Measurements from ENCODE around the gene MIGA1. TPM values are rescaled to one million over a fixed set of nuclear protein-coding genes. Genes with fewer than 3 reads are reported as not detected.
"Not testable (repeated sequence)": the region's sequence is repeated elsewhere in the genome, so short reads cannot be mapped to it uniquely, and the experiment has no call there.

The MIGA1 gene
- polyA plus RNA-seq, 2 of the 4 experiments (the other 2 are of a cell fraction) = 6.5 to 7.4 TPM

DNA sequence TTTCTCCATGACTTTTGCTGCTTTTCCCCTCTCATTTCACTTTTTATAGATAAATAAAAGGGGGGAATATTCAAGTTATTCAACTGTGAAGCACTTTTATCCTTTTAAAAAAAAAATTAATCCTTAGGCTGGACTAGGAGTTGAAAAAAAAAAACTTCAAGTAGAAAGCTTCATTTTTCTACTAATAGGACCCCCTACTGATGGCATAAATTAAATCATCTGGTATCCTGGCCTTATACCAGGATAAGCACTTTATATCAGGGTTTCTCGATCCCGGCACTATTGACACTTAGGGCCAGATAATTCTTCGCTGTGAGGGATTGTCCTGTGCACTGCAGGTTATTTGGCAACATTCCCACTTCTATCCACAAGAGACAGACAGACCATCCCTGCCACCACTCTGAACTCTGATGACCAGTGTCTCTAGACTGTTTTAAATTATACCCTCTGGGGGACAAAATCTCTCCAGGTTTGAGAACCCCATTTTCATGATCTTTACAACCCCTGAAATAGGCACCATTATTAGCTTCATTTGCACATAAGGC is 37.4 kb upstream of the MIGA1 start:
- no peak overlapping the region for H3K4me2 ChIP-seq
- no peaks in the 10 kb centered on the region for H3K4me1 ChIP-seq
- POLR2A ChIA-PET = no interaction called here
- CTCF ChIA-PET = no interaction called here
- H3K27ac ChIP-seq = no peak overlapping the region
- FAIRE-seq (no peak), ATAC-seq (no peak), DNase-seq (ENCODE audit: low read depth in 1 of 2, low spot score in 1 of 2) (no peak)
- 93% methylated on average over 3 of the region's 3 CpGs for WGBS (ENCODE audit: missing lambda C conversion rate)
- H3K9me3 ChIP-seq = no peaks in the 10 kb centered on the region
- no peak overlapping the region for H3K4me3 ChIP-seq
- no peak for TF ChIP-seq ZSCAN20 (CRISPR knock-in tag; IDR thresholded peaks at IDR 0.05)
- no peak for TF ChIP-seq CBX8 (IDR thresholded peaks at IDR 0.05)
- TF ChIP-seq RNF2 (IDR thresholded peaks at IDR 0.05; ENCODE audit: borderline replicate concordance, low read depth) = no peak
- no peak for TF ChIP-seq EHF (CRISPR knock-in tag; IDR thresholded peaks at IDR 0.05)
- no peak for TF ChIP-seq FOSL2 (IDR thresholded peaks at IDR 0.05)
- TF ChIP-seq FOSL2 (CRISPR knock-in tag; IDR thresholded peaks at IDR 0.05) = no peak
- no peak for TF ChIP-seq POLR2AphosphoS2 (conservative IDR thresholded peaks at IDR 0.05; ENCODE audit: low read length)
- TF ChIP-seq ESRRA (IDR thresholded peaks at IDR 0.05; ENCODE audit: borderline replicate concordance, low read length) = no peak
- no peak for TF ChIP-seq MAFK (IDR thresholded peaks at IDR 0.05; ENCODE audit: partially characterized antibody)
- TF ChIP-seq EHMT2 (IDR thresholded peaks at IDR 0.05; ENCODE audit: low read depth) = no peak

DNA sequence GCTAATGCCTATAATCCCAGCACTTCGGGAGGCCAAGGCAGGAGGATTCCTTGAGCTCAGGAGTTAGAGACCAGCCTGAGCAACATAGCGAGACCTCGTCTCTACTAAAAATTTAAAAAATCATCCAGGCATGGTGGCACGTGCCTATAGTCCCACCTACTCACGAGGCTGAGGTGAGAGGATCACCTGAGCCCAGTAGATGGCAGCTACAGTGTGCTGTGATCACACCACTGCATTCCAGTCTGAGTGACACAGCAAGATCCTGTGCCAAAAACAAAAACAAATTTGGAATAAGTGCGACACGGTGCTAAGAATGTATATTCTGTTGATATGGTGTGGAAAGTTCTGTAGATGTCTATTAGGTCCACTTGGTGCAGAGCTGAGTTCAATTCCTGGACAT is 34.9 kb upstream of the MIGA1 start:
- ATAC-seq = no peak
- POLR2A ChIA-PET = no interaction called here
- DNase-seq (ENCODE audit: low read depth in 1 of 2, low spot score in 1 of 2) = no peak
- CTCF ChIA-PET = no interaction called here
- H3K4me1 ChIP-seq = no peaks in the 10 kb centered on the region
- FAIRE-seq = no peak
- H3K9me3 ChIP-seq = no peaks in the 10 kb centered on the region
- 85% methylated on average over 7 of the region's 7 CpGs for WGBS (ENCODE audit: missing lambda C conversion rate)
- TF ChIP-seq BHLHE40 (IDR thresholded peaks at IDR 0.05; ENCODE audit: low read depth, low read length) = no peak
- TF ChIP-seq, protein P1, sequence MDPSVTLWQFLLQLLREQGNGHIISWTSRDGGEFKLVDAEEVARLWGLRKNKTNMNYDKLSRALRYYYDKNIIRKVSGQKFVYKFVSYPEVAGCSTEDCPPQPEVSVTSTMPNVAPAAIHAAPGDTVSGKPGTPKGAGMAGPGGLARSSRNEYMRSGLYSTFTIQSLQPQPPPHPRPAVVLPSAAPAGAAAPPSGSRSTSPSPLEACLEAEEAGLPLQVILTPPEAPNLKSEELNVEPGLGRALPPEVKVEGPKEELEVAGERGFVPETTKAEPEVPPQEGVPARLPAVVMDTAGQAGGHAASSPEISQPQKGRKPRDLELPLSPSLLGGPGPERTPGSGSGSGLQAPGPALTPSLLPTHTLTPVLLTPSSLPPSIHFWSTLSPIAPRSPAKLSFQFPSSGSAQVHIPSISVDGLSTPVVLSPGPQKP (IDR thresholded peaks at IDR 0.05; ENCODE audit: low read depth, low read length) = no peak
- no peak for TF ChIP-seq ZSCAN20 (CRISPR knock-in tag; IDR thresholded peaks at IDR 0.05)
- TF ChIP-seq HOXB5 (CRISPR knock-in tag; IDR thresholded peaks at IDR 0.05) = no peak
- no peak for TF ChIP-seq TFCP2L1 (CRISPR knock-in tag; IDR thresholded peaks at IDR 0.05)
- TF ChIP-seq MAZ (IDR thresholded peaks at IDR 0.05; ENCODE audit: borderline replicate concordance, low read depth, low read length) = no peak
- no peak for TF ChIP-seq RCOR1 (IDR thresholded peaks at IDR 0.05; ENCODE audit: low read depth, low read length)
- TF ChIP-seq FOXS1 (CRISPR knock-in tag; IDR thresholded peaks at IDR 0.05) = no peak
- TF ChIP-seq, protein P2, sequence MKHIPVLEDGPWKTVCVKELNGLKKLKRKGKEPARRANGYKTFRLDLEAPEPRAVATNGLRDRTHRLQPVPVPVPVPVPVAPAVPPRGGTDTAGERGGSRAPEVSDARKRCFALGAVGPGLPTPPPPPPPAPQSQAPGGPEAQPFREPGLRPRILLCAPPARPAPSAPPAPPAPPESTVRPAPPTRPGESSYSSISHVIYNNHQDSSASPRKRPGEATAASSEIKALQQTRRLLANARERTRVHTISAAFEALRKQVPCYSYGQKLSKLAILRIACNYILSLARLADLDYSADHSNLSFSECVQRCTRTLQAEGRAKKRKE (CRISPR knock-in tag; IDR thresholded peaks at IDR 0.05; ENCODE audit: low read depth) = no peak
- no peak for TF ChIP-seq RARB (CRISPR knock-in tag; IDR thresholded peaks at IDR 0.05)
- TF ChIP-seq BCL3 (IDR thresholded peaks at IDR 0.05) = no peak
- no peak for TF ChIP-seq HEYL (CRISPR knock-in tag; IDR thresholded peaks at IDR 0.05)
- no peak for TF ChIP-seq JUN (IDR thresholded peaks at IDR 0.05)
- no peak for TF ChIP-seq GATA3 (IDR thresholded peaks at IDR 0.05; ENCODE audit: borderline replicate concordance)
- TF ChIP-seq EHMT2 (IDR thresholded peaks at IDR 0.05; ENCODE audit: low read depth) = no peak
- no peak for TF ChIP-seq HMGXB4 (CRISPR knock-in tag; IDR thresholded peaks at IDR 0.05; ENCODE audit: borderline replicate concordance)
- TF ChIP-seq NR3C1 (IDR thresholded peaks at IDR 0.05) = no peak
- TF ChIP-seq TP53 (CRISPR knock-in tag; IDR thresholded peaks at IDR 0.05) = no peak
- no peak for TF ChIP-seq MYC (IDR thresholded peaks at IDR 0.05; ENCODE audit: borderline replicate concordance, low read length)
- TF ChIP-seq, protein P3, sequence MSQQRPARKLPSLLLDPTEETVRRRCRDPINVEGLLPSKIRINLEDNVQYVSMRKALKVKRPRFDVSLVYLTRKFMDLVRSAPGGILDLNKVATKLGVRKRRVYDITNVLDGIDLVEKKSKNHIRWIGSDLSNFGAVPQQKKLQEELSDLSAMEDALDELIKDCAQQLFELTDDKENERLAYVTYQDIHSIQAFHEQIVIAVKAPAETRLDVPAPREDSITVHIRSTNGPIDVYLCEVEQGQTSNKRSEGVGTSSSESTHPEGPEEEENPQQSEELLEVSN (IDR thresholded peaks at IDR 0.05; ENCODE audit: borderline replicate concordance, low read depth) = no peak
- no peak overlapping the region for H3K4me2 ChIP-seq
- H3K4me3 ChIP-seq = no peak overlapping the region
- H3K27ac ChIP-seq = no peak overlapping the region

GRCh38 chr1:77749489-77749888 is 30.0 kb upstream of the MIGA1 start:
- H3K4me1 ChIP-seq; POLR2A ChIA-PET; H3K9me3 ChIP-seq; FAIRE-seq; DNase-seq (ENCODE audit: low read depth in 1 of 2, low spot score in 1 of 2); CTCF ChIA-PET; ATAC-seq; H3K4me2 ChIP-seq; H3K4me3 ChIP-seq; H3K27ac ChIP-seq: not testable (repeated sequence)
- WGBS (ENCODE audit: missing lambda C conversion rate) = 96% methylated on average over 4 of the region's 4 CpGs
